ENCODE measurements around the gene SAV1. TPM values are rescaled to one million over a fixed set of nuclear protein-coding genes. Genes with fewer than 3 reads are reported as not detected.
A peak's percentile ranks its signal among the peaks of the same experiment; 100 is the strongest.

The SAV1 gene
- total and polyA plus RNA-seq, 2 of the 8 experiments (the other 6 are each of a cell fraction or from before 2014, with no cell fraction given) = 15.9 to 78.3 TPM

DNA sequence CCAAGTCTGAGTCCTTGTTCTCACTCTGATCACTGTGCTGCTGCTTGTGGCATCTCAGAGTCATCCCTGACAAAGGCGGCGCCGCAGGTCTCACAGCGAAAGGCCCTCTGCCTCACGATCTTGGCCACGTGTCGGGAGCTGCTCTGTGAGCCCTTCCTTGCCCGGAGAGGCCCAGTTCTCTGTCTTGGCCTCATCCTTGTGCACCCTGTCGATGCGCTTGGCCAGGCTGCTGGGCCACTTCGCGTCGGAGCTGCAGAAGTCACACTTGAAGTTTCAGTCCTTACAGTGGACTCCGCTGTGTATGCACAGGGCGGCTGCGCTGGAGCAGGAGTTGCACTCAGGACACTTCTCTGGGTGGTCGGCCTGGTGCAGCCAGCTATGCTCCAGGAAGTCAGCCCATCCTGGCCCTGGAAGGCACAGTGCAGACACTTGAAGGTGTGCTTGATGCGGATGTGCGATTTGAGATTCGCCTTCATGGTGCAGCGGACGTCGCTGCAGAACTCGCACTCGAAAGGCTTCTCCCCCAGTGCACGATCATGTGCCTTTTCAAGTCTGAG lies 36.4 kb upstream of the SAV1 start:
- H2BK5ac ChIP-seq (ENCODE audit: low read depth, low read length) = no peak overlapping the region
- no peaks in the 10 kb centered on the region; a peak in 1 of 7 replicates for H3K4me1 ChIP-seq (replicated peaks in 1 of 4; ENCODE audit: control insufficient read depth in 3 of 4, insufficient read depth in 4 of 4, low read length in 3 of 4)
- no peak overlapping the region for H2BK20ac ChIP-seq (ENCODE audit: low read length)
- FAIRE-seq = no peak
- no peaks in the 10 kb centered on the region for H3K27me3 ChIP-seq (replicated peaks in 1 of 4; ENCODE audit: control insufficient read depth in 3 of 4, extremely low read depth in 1 of 4, insufficient read depth in 3 of 4, low read length in 3 of 4)
- H4K8ac ChIP-seq (ENCODE audit: extremely low read depth, insufficient read depth, low read length) = no peak overlapping the region; the same call in 1 of the 2 replicates
- no peak overlapping the region for H3K56ac ChIP-seq (replicated peaks; ENCODE audit: insufficient read length, low read depth, low read length)
- H3K79me2 ChIP-seq (ENCODE audit: control insufficient read depth in 1 of 2, insufficient read depth in 2 of 2, low read length in 2 of 2) = no peaks in the 10 kb centered on the region
- H3K18ac ChIP-seq (ENCODE audit: extremely low read depth, low read length) = no peak overlapping the region
- H3K4me3 ChIP-seq (ENCODE audit: extremely low read depth in 1 of 4, insufficient read depth in 2 of 4, low read depth in 3 of 4, low read length in 4 of 4) = no peak overlapping the region
- DNase-seq (ENCODE audit: low read depth in 1 of 2, low spot score in 2 of 2) = no peak
- no peak overlapping the region for H3K4me2 ChIP-seq (ENCODE audit: insufficient read depth in 1 of 2, low read depth in 2 of 2, low read length in 2 of 2)
- H3K36me3 ChIP-seq (ENCODE audit: control insufficient read depth in 2 of 4, insufficient read depth in 4 of 4, low read length in 3 of 4) = no peaks in the 10 kb centered on the region
- no peak overlapping the region for H3K14ac ChIP-seq (ENCODE audit: insufficient read length)
- ChIA-PET CTCF (ENCODE audit: partially characterized antibody) (interaction anchor here (0.7 to 3.6 kb wide), 9 partner anchors 10 to 385 kb away, joined by 3 to 17 read pairs (median 3); no protein-coding TSS in a partner anchor), POLR2A (ENCODE audit: partially characterized antibody) (interaction anchor here (0.5 kb wide), 1 partner anchor 596 kb away, joined by 3 read pairs; no protein-coding TSS in a partner anchor)
- no peak overlapping the region for H4K5ac ChIP-seq (ENCODE audit: insufficient read length, low read depth, low read length)
- no peak overlapping the region for H3K9ac ChIP-seq (replicated peaks in 1 of 4; ENCODE audit: extremely low read depth in 1 of 4, low read depth in 3 of 4, low read length in 3 of 4)
- no peaks in the 10 kb centered on the region for H3K79me1 ChIP-seq (ENCODE audit: low read depth, low read length)
- H2BK12ac ChIP-seq (ENCODE audit: low read depth, low read length) = no peak overlapping the region
- no peak overlapping the region for H2BK15ac ChIP-seq (ENCODE audit: low read length)
- H2AFZ ChIP-seq (ENCODE audit: low read length) = peak overlapping the region; percentile 66
- no peak overlapping the region for H3K23ac ChIP-seq (ENCODE audit: insufficient read length)
- H3K27ac ChIP-seq (ENCODE audit: low read depth, low read length) = no peak overlapping the region
- no peak overlapping the region for H4K91ac ChIP-seq (replicated peaks; ENCODE audit: insufficient read length, low read length)
- 93% methylated on average over 25 of the region's 26 CpGs; no CpG with 5 or more reads in 1 of the 2 experiments for WGBS, 2 experiments (ENCODE audit: extremely low coverage in 1 of 2, insufficient coverage in 1 of 2, insufficient read length in 1 of 2, insufficient replicate concordance in 2 of 2, low coverage in 1 of 2, low lambda C conversion rate in 2 of 2, missing lambda C conversion rate in 1 of 2)
- peaks cover 1% of the 10 kb centered on the region; the same call in 1 of the 2 replicates for H3K23me2 ChIP-seq (ENCODE audit: low read depth, low read length)
- H3K9me3 ChIP-seq (ENCODE audit: insufficient read depth in 2 of 2, low read depth in 1 of 2, low read length in 1 of 2) = no peaks in the 10 kb centered on the region
- H2BK120ac ChIP-seq (replicated peaks; ENCODE audit: low read depth, low read length) = no peak overlapping the region
- H2AK5ac ChIP-seq (ENCODE audit: low read depth, low read length) = no peak overlapping the region
- H4K20me1 ChIP-seq (replicated peaks in 1 of 2; ENCODE audit: control insufficient read depth in 1 of 2, insufficient read depth in 2 of 2, low read length in 2 of 2) = no peaks in the 10 kb centered on the region
- H3K4ac ChIP-seq (replicated peaks; ENCODE audit: insufficient read length, low read depth, low read length) = no peak overlapping the region
- TF ChIP-seq SIRT6 (IDR thresholded peaks at IDR 0.05; ENCODE audit: low read length) = no peak
- no peak for TF ChIP-seq CEBPB (IDR thresholded peaks at IDR 0.05; ENCODE audit: low read depth, low read length)

All from H1 (cell line).